ENCODE results near the gene TMIGD2. TPM values are rescaled to one million over a fixed set of nuclear protein-coding genes. Genes with fewer than 3 reads are reported as not detected.
"Not testable (repeated sequence)": the region's sequence is repeated elsewhere in the genome, so short reads cannot be mapped to it uniquely, and the experiment has no call there.

TMIGD2 gene, protein sequence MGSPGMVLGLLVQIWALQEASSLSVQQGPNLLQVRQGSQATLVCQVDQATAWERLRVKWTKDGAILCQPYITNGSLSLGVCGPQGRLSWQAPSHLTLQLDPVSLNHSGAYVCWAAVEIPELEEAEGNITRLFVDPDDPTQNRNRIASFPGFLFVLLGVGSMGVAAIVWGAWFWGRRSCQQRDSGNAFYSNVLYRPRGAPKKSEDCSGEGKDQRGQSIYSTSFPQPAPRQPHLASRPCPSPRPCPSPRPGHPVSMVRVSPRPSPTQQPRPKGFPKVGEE
- total RNA-seq = 1 to 10 TPM in 3 of 6 donors, under 1 TPM in 2, not detected in 1; 0.30 to 1.9 (median 1.3) TPM

DNA sequence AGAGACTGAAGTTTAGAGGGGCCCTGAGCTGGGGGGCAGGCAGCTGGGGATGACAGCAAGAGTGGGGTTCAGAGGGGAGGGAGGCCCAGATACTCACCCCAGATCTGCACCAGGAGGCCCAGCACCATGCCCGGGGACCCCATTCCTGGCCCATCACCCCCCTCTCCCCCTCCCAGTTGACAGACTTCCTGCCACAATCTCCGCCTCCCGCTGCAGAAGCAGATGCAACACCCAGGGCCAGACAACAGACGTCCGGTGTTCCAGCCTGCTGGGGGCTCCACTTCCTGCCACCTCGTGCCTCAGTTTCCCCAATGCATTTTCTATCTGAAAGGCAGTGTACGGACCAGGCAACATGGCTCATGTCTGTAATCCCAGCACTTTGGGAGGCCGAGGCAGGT is at the start of gene TMIGD2:
TMIGD2 (minus strand) TSS at position 147 of the 398 bp plus-strand sequence; CDS start at position 143, 4 bp downstream.
- TF ChIP-seq POLR2A (IDR thresholded peaks at IDR 0.05) (no peak), EP300 (IDR thresholded peaks at IDR 0.05) (no peak), POLR2AphosphoS5 (IDR thresholded peaks at IDR 0.05) (no peak), CTCF (IDR thresholded peaks at IDR 0.05) (no peak)
- DNase-seq (no peak), ATAC-seq (ENCODE audit: low FRiP score in 2 of 2) (no peak)
- Histone ChIP-seq H3K27me3 (peaks cover 0 to 14% (median 3%) of the 10 kb centered on the region in 4 donors), H3K4me1 (peaks cover 0 to 6% (median 5%) of the 10 kb centered on the region in 4 donors), H3K4me3 (no peak within 1 kb of the TSS), H3K36me3 (no peaks in the 10 kb centered on the region), H3K9me3 (no peaks in the 10 kb centered on the region), H3K27ac (no peak within 1 kb of the TSS)
- WGBS, 2 donors = 59 to 61% methylated on average over 4 to 7 of the region's 8 CpGs

DNA sequence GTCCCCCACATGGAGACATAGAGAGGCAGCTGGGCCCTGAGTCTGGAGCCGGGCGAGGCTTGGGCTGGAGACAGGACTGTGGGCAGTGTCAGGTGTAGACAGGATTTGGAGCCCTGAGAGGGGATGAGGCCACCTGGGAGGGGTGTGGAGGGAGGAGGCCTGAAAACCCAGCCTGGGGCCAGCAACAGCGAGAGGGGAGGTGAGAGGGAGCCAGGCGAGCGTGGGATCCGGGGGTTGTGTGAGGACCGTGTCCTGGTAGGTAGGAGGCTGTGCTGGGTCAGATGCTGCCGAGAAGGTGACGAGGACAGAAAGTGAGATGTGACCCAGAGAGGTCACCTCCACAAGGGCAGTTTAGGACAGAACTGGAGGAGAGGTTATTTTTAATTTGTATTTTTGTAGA is 48.5 kb upstream of the TMIGD2 start:
- ATAC-seq (ENCODE audit: low FRiP score in 2 of 2) (no peak), DNase-seq (no peak)
- Histone ChIP-seq H3K9me3 (no peaks in the 10 kb centered on the region), H3K27ac (no peak overlapping the region), H3K4me1 (no peaks in the 10 kb centered on the region), H3K27me3 (no peaks in the 10 kb centered on the region), H3K36me3 (peaks cover 0 to 17% (median 2%) of the 10 kb centered on the region in 4 donors), H3K4me3 (no peak overlapping the region)
- no peak for TF ChIP-seq EP300 (IDR thresholded peaks at IDR 0.05)
- TF ChIP-seq POLR2AphosphoS5 (IDR thresholded peaks at IDR 0.05) = no peak
- TF ChIP-seq POLR2A (IDR thresholded peaks at IDR 0.05) = no peak
- no peak for TF ChIP-seq CTCF (IDR thresholded peaks at IDR 0.05)
- 96 to 98% methylated on average over 9 of the region's 9 CpGs for WGBS, 2 donors

DNA sequence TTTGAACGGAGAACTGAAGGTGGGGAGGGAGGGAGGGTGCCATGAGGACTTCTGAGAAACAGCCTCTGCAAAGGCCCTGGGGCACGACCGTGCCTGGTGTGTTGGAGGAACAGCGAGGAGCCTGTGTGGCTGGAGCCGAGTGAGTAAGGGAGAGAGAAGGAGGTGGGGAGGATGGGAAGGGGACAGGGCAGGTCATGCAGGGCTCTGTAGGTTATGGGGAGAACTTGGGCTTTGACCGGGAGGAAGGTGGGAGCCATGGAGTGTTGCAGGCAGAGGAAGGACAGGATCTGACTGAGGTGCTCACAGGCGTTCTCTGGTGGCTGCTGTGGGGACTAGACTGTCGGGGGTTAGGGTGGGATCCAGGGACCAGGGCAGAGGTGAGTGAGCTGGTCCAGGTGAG is 47.9 kb upstream of the TMIGD2 start:
- TF ChIP-seq POLR2AphosphoS5 (IDR thresholded peaks at IDR 0.05) = no peak
- TF ChIP-seq POLR2A (IDR thresholded peaks at IDR 0.05) = no peak
- TF ChIP-seq EP300 (IDR thresholded peaks at IDR 0.05) = no peak
- no peak for TF ChIP-seq CTCF (IDR thresholded peaks at IDR 0.05)
- no peaks in the 10 kb centered on the region for H3K9me3 ChIP-seq
- no peak for DNase-seq
- H3K27ac ChIP-seq = no peak overlapping the region
- H3K36me3 ChIP-seq = peaks cover 0 to 17% (median 2%) of the 10 kb centered on the region in 4 donors
- H3K27me3 ChIP-seq = no peaks in the 10 kb centered on the region
- no peak overlapping the region for H3K4me3 ChIP-seq
- WGBS, 2 donors = 87 to 94% methylated on average over 8 of the region's 8 CpGs
- H3K4me1 ChIP-seq = no peaks in the 10 kb centered on the region
- no peak for ATAC-seq (ENCODE audit: low FRiP score in 2 of 2)

DNA sequence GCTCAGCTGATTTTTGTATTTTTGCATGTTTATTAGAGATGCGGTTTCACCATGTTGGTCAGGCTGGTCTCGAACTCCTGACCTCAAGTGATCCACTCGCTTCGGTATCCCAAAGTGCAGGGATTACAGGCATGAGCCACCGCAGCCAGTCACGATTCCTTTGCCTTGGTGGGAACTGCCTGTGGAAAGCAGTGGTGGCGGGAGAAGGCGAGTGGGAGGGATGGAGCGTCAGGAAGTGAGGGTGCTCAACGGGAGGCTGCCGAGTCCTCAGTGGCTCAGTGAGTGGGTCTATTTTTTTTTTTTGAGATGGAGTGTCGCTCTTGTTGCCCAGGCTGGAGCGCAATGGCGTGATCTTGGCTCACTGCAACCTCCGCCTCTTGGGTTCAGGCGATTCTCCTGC is 47.0 kb upstream of the TMIGD2 start:
- not testable (repeated sequence) for H3K9me3 ChIP-seq; H3K27me3 ChIP-seq; H3K27ac ChIP-seq; H3K4me3 ChIP-seq; DNase-seq; ATAC-seq (ENCODE audit: low FRiP score in 2 of 2); H3K4me1 ChIP-seq
- peaks cover 0 to 17% (median 1%) of the 10 kb centered on the region in 4 donors for H3K36me3 ChIP-seq
- WGBS, 2 donors = 94 to 97% methylated on average over 16 of the region's 16 CpGs

- DNase-seq = no peak
- 64 to 82% methylated on average over 6 of the region's 6 CpGs for WGBS, 2 donors
- Histone ChIP-seq H3K4me3 (no peak overlapping the region), H3K27ac (no peak overlapping the region), H3K4me1 (peaks cover 7 to 9% (median 7%) of the 10 kb centered on the region in 4 donors), H3K27me3 (no peaks in the 10 kb centered on the region), H3K9me3 (no peaks in the 10 kb centered on the region), H3K36me3 (peaks cover 0 to 14% (median 0%) of the 10 kb centered on the region in 4 donors)
- ATAC-seq (ENCODE audit: low FRiP score in 2 of 2) = no peak
- TF ChIP-seq POLR2A (IDR thresholded peaks at IDR 0.05) = no peak
- TF ChIP-seq POLR2AphosphoS5 (IDR thresholded peaks at IDR 0.05) = no peak
- no peak for TF ChIP-seq CTCF (IDR thresholded peaks at IDR 0.05)
- TF ChIP-seq EP300 (IDR thresholded peaks at IDR 0.05) = no peak
Observed at GRCh38 chr19:4347521-4347920, 45.3 kb upstream of the TMIGD2 start.
